MM.1S (cell line): ENCODE measurements around the gene CMIP.

Source experiments
- DNase-seq: peaks from one replicate; pipeline ENCODE4 v3.0.0-alpha.2; 2015
- H2AFZ ChIP-seq: fragments of 300-600 bp; sonication (generic); 2 replicates; pipeline ENCODE4 v1.6.0; 2016; ENCODE audit warnings: antibody characterized with exemption, low read length
- H3F3A ChIP-seq: fragments of 300-600 bp; sonication (generic); 2 replicates; pipeline ENCODE4 v1.6.1; 2016; ENCODE audit warnings: mild to moderate bottlenecking, antibody characterized with exemption, low read length, moderate library complexity, mixed read lengths; ENCODE audit not compliant: insufficient read depth
- H3K27ac ChIP-seq: fragments of 300-600 bp; sonication (generic); 2 replicates; pipeline ENCODE4 v1.5.1; 2016; ENCODE audit warnings: mild to moderate bottlenecking, low read length
- H3K27me3 ChIP-seq: fragments of 300-600 bp; sonication (generic); replicated peaks from 2 replicates; pipeline ENCODE4 v1.6.0; 2016; ENCODE audit warnings: low read length; ENCODE audit not compliant: insufficient read depth
- H3K36me3 ChIP-seq: fragments of 300-600 bp; sonication (generic); replicated peaks from 2 replicates; pipeline ENCODE4 v1.6.1; 2016; ENCODE audit warnings: mild to moderate bottlenecking, low read length, mixed read lengths; ENCODE audit not compliant: insufficient read depth
- H3K4me1 ChIP-seq: fragments of 300-600 bp; sonication (generic); 2 replicates; pipeline ENCODE4 v1.6.1; 2016; ENCODE audit warnings: low read length, mixed read lengths
- H3K4me2 ChIP-seq: fragments of 300-600 bp; sonication (generic); 2 replicates; pipeline ENCODE4 v1.6.0; 2016; ENCODE audit warnings: low read depth, low read length
- H3K4me3 ChIP-seq: fragments of 300-600 bp; sonication (generic); 2 replicates; pipeline ENCODE4 v1.5.1; 2016; ENCODE audit warnings: low read length, mixed read lengths
- H3K79me2 ChIP-seq: fragments of 300-600 bp; sonication (generic); 2 replicates; pipeline ENCODE4 v1.6.1; 2016; ENCODE audit warnings: mixed run types, low read length, mixed read lengths
- H3K9ac ChIP-seq: fragments of 300-600 bp; sonication (generic); 2 replicates; pipeline ENCODE4 v1.6.1; 2016; ENCODE audit warnings: low read length, mixed read lengths
- H3K9me2 ChIP-seq: fragments of 300-600 bp; sonication (generic); replicated peaks from 2 replicates; pipeline ENCODE4 v1.6.1; 2016; ENCODE audit warnings: mild to moderate bottlenecking, low read length, mixed read lengths; ENCODE audit not compliant: insufficient read depth
- H3K9me3 ChIP-seq: fragments of 300-600 bp; sonication (generic); replicated peaks from 2 replicates; pipeline ENCODE4 v1.6.1; 2016; ENCODE audit warnings: mild to moderate bottlenecking, low read length, mixed read lengths; ENCODE audit not compliant: insufficient read depth
- H4K20me1 ChIP-seq: fragments of 300-600 bp; sonication (generic); 2 replicates; pipeline ENCODE4 v1.6.1; 2016; ENCODE audit warnings: mild to moderate bottlenecking, low read length, moderate library complexity, mixed read lengths; ENCODE audit not compliant: insufficient read depth
- EZH2 ChIP-seq: fragments of 300-600 bp; sonication (generic); optimal IDR thresholded peaks from 2 replicates; pipeline ENCODE3; 2017; ENCODE audit warnings: low read depth, mild to moderate bottlenecking, antibody characterized with exemption, low read length, mixed read lengths
- EZH2phosphoT487 ChIP-seq: fragments of 300-600 bp; sonication (generic); IDR thresholded peaks from 2 replicates; pipeline ENCODE4 v1.6.1; 2018; ENCODE audit warnings: antibody characterized with exemption, low read length
- TF ChIP-seq, protein P1 (sequence below): fragments of 300-600 bp; sonication (generic); IDR thresholded peaks from 2 replicates; pipeline ENCODE4 v1.5.1; 2016; ENCODE audit warnings: antibody characterized with exemption, low read length, mixed read lengths

CMIP gene

DNA sequence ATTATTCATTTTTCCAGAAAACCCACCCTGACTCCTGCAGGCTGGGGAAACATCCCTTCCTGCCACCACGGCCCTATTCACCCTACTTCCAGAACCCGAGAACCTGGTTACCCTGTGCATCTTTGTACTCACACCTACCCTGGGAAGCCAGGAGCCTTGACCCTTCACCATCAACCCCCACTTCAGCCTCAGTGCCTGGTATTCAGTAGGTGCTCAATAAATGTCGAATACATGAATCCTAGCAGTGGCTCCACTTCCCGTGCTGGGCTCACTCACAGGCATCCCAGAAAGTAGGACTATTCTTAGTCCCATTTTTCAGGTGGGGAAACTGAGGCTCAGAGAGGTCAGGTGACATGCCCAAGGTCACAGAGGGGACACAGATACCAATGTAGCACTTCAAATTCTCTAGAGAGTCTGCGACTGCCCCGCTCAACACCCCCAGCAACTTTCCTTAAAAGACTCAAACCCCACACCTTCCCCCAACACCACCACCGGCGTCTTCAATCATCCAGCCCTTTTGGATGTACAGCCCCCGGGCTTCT, 36.1 kb upstream of the CMIP start:
- no peak for DNase-seq
- H4K20me1 ChIP-seq = no peaks in the 10 kb centered on the region
- no peak overlapping the region for H3K9ac ChIP-seq
- no peaks in the 10 kb centered on the region for H3K27me3 ChIP-seq
- no peak overlapping the region for H2AFZ ChIP-seq
- H3K9me3 ChIP-seq = no peaks in the 10 kb centered on the region
- TF ChIP-seq EZH2 = no peak
- H3K27ac ChIP-seq = no peak overlapping the region
- no peak overlapping the region for H3K4me3 ChIP-seq
- no peaks in the 10 kb centered on the region for H3K4me1 ChIP-seq
- no peaks in the 10 kb centered on the region for H3K36me3 ChIP-seq
- no peaks in the 10 kb centered on the region for H3F3A ChIP-seq
- H3K4me2 ChIP-seq = no peak overlapping the region
- no peaks in the 10 kb centered on the region for H3K9me2 ChIP-seq
- H3K79me2 ChIP-seq = no peaks in the 10 kb centered on the region

GRCh38 chr16:81409016-81409556, 35.5 kb upstream of the CMIP start:
- Histone ChIP-seq H3K4me3 (no peak overlapping the region), H2AFZ (no peak overlapping the region), H4K20me1 (no peaks in the 10 kb centered on the region), H3K4me1 (no peaks in the 10 kb centered on the region), H3K79me2 (no peaks in the 10 kb centered on the region), H3K9me3 (no peaks in the 10 kb centered on the region), H3K36me3 (no peaks in the 10 kb centered on the region), H3K27me3 (no peaks in the 10 kb centered on the region), H3K4me2 (no peak overlapping the region), H3K27ac (no peak overlapping the region), H3F3A (no peaks in the 10 kb centered on the region), H3K9ac (no peak overlapping the region), H3K9me2 (no peaks in the 10 kb centered on the region)
- no peak for DNase-seq
- TF ChIP-seq, protein P1, sequence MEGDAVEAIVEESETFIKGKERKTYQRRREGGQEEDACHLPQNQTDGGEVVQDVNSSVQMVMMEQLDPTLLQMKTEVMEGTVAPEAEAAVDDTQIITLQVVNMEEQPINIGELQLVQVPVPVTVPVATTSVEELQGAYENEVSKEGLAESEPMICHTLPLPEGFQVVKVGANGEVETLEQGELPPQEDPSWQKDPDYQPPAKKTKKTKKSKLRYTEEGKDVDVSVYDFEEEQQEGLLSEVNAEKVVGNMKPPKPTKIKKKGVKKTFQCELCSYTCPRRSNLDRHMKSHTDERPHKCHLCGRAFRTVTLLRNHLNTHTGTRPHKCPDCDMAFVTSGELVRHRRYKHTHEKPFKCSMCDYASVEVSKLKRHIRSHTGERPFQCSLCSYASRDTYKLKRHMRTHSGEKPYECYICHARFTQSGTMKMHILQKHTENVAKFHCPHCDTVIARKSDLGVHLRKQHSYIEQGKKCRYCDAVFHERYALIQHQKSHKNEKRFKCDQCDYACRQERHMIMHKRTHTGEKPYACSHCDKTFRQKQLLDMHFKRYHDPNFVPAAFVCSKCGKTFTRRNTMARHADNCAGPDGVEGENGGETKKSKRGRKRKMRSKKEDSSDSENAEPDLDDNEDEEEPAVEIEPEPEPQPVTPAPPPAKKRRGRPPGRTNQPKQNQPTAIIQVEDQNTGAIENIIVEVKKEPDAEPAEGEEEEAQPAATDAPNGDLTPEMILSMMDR = no peak
- TF ChIP-seq EZH2phosphoT487 (no peak), EZH2 (no peak)

DNA sequence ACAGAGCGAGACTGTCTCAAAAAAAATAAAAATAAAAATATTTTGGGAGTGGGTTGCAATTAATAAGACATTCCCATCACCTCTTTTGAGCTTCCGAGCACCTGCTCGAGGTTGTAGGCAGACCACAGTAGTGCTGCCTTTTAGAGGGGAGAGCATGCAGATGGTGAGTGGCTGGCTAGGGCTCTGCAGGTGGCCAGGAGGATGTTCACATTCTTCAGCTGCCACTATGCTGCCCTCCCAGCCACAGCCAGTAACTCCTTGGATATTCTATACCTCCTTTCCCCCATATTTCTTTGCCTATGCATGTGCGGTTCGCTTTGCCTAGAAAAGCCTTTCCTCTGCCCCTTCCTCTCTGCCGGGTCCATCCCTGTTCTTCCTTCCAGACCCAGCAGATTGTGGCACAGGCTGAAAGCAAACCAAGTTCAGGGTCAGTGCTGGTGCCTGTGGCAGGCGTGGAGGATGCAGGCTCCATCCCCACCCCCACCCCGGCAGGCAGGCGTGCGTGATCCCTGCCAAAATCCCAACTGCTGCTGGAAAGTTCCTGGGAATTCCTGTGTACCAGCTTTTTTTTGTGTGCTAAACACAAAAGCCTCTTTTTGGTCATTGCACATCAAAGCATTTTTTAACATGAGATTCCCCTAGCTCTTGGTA, 33.8 kb upstream of the CMIP start:
- Histone ChIP-seq H3K4me2 (no peak overlapping the region), H2AFZ (no peak overlapping the region), H4K20me1 (no peaks in the 10 kb centered on the region), H3K27ac (no peak overlapping the region), H3K27me3 (no peaks in the 10 kb centered on the region), H3K9me2 (no peaks in the 10 kb centered on the region), H3K9ac (no peak overlapping the region), H3K36me3 (no peaks in the 10 kb centered on the region), H3K4me3 (no peak overlapping the region), H3K4me1 (no peaks in the 10 kb centered on the region), H3K79me2 (no peaks in the 10 kb centered on the region), H3K9me3 (no peaks in the 10 kb centered on the region), H3F3A (no peaks in the 10 kb centered on the region)
- DNase-seq = no peak
- TF ChIP-seq EZH2 = no peak
- TF ChIP-seq, protein P1 = no peak
- no peak for TF ChIP-seq EZH2phosphoT487
